Ovary (tissue), 3 donors: ENCODE results near the gene KCNN1.

Source experiments
- CTCF ChIP-seq, 3 donors: fragments of 450-650 bp in 2 of 3; fragments of 200-600 bp in 1 of 3; IDR thresholded peaks; one replicate each; pipeline versions ENCODE4 v1.5.1 to v1.8.0; 2016 to 2022; ENCODE audit warnings: antibody characterized with exemption in 3 of 3, mild to moderate bottlenecking in 1 of 3
- EP300 ChIP-seq: sonication (generic); formaldehyde crosslinking; IDR thresholded peaks from one replicate; pipeline ENCODE4 v1.6.1; 2017; ENCODE audit warnings: antibody characterized with exemption
- donor health status: DM: no; HTN: no; CAD: no.

- TF ChIP-seq EP300 (no peak), CTCF (IDR thresholded peaks at IDR 0.05) (no peak)
These were observed 31.3 kb downstream of the KCNN1 start for GRCh38 chr19:17997969-17998826.
